ENCODE measurements around the gene NPM1.

Gene NPM1

GRCh38 chr5:171428809-171429542 is 41.3 kb downstream of the NPM1 start:
- ATAC-seq = no peak
- TF ChIP-seq ZNF70 (CRISPR knock-in tag; IDR thresholded peaks at IDR 0.05) (no peak), PPARA (CRISPR knock-in tag; IDR thresholded peaks at IDR 0.05; ENCODE audit: borderline replicate concordance) (no peak), CSRNP3 (CRISPR knock-in tag; IDR thresholded peaks at IDR 0.05) (no peak)

- no peak for ATAC-seq
- TF ChIP-seq ARNTL (CRISPR knock-in tag; IDR thresholded peaks at IDR 0.05; ENCODE audit: borderline replicate concordance, low read depth) (no peak), ZNF70 (CRISPR knock-in tag; IDR thresholded peaks at IDR 0.05) (no peak), RARB (CRISPR knock-in tag; IDR thresholded peaks at IDR 0.05) (no peak), CREB5 (CRISPR knock-in tag; IDR thresholded peaks at IDR 0.05; ENCODE audit: low read depth) (no peak), TSHZ2 (CRISPR knock-in tag; IDR thresholded peaks at IDR 0.05) (no peak), TCF4 (CRISPR knock-in tag; IDR thresholded peaks at IDR 0.05; ENCODE audit: borderline replicate concordance) (no peak), ZFP30 (CRISPR knock-in tag; IDR thresholded peaks at IDR 0.05) (no peak), CSRNP3 (CRISPR knock-in tag; IDR thresholded peaks at IDR 0.05) (no peak), ZFP3 (CRISPR knock-in tag; IDR thresholded peaks at IDR 0.05) (no peak)
Observed at GRCh38 chr5:171429543-171429910, 41.9 kb downstream of the NPM1 start.

GRCh38 chr5:171431251-171431777 is 43.7 kb downstream of the NPM1 start:
- no peak for ATAC-seq
- TF ChIP-seq POU6F1 (CRISPR knock-in tag; IDR thresholded peaks at IDR 0.05; ENCODE audit: borderline replicate concordance, low read depth) (no peak), ZC3H10 (CRISPR knock-in tag; IDR thresholded peaks at IDR 0.05) (no peak), TOX (CRISPR knock-in tag; IDR thresholded peaks at IDR 0.05; ENCODE audit: borderline replicate concordance) (no peak)

GRCh38 chr5:171432076-171432475 is 44.4 kb downstream of the NPM1 start:
- ATAC-seq = no peak
- TF ChIP-seq ZNF8 (CRISPR knock-in tag; IDR thresholded peaks at IDR 0.05) = no peak
- no peak for TF ChIP-seq TSHZ2 (CRISPR knock-in tag; IDR thresholded peaks at IDR 0.05)
- TF ChIP-seq ESRRG (CRISPR knock-in tag; IDR thresholded peaks at IDR 0.05) = no peak
- TF ChIP-seq OSR1 (CRISPR knock-in tag; IDR thresholded peaks at IDR 0.05) = no peak
- no peak for TF ChIP-seq ZNF70 (CRISPR knock-in tag; IDR thresholded peaks at IDR 0.05)
- no peak for TF ChIP-seq POU6F1 (CRISPR knock-in tag; IDR thresholded peaks at IDR 0.05; ENCODE audit: borderline replicate concordance, low read depth)
- no peak for TF ChIP-seq CSDC2 (CRISPR knock-in tag; IDR thresholded peaks at IDR 0.05)
- no peak for TF ChIP-seq BACH2 (CRISPR knock-in tag; IDR thresholded peaks at IDR 0.05; ENCODE audit: borderline replicate concordance)
- TF ChIP-seq PATZ1 (CRISPR knock-in tag; IDR thresholded peaks at IDR 0.05; ENCODE audit: borderline replicate concordance) = no peak
- TF ChIP-seq ZFP3 (CRISPR knock-in tag; IDR thresholded peaks at IDR 0.05) = no peak

All from SK-N-SH treated with all-trans-retinoic acid at 6 μM for 48 hours (cell line).